Kidney glomerular epithelial cell (primary cell): Measurements from ENCODE around the gene NFATC4.

Experiments
- DNase-seq: peaks from one replicate; lab custom pipeline; 2025; lab: John Stamatoyannopoulos, UW

Gene NFATC4

DNA sequence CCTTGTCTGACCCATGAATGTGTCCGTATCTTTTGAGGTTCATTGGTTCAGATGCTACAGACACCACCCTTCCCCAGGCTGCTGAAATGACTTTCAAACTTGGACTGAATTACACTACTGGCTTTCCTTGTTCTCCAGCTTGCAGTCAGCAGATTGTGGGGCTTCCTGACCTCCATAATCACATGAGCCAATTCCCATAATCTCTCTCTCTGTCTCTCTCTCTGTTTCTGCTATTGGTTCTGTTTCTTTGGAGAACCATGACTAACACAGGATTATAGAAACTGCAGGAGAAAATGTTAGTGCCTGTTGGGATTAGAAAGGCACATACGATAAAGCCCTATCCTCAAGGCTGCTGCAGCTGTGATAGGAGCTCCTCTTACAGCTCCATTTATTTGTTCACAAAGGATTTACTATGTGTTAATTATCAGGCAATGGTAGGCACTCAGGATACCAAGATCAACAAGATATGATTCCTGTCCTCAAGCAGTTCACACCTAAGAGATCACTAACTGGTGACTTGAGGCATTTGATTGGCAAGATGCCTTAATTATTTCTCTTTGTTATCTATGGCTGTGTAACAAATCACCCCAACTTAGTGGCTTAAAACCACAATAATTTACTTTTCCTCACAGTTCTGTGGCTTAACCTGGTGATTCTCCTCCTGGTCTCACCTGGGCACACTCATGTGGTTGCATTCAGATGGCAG lies 20.6 kb downstream of the NFATC4 start:
- no peak for DNase-seq

DNA sequence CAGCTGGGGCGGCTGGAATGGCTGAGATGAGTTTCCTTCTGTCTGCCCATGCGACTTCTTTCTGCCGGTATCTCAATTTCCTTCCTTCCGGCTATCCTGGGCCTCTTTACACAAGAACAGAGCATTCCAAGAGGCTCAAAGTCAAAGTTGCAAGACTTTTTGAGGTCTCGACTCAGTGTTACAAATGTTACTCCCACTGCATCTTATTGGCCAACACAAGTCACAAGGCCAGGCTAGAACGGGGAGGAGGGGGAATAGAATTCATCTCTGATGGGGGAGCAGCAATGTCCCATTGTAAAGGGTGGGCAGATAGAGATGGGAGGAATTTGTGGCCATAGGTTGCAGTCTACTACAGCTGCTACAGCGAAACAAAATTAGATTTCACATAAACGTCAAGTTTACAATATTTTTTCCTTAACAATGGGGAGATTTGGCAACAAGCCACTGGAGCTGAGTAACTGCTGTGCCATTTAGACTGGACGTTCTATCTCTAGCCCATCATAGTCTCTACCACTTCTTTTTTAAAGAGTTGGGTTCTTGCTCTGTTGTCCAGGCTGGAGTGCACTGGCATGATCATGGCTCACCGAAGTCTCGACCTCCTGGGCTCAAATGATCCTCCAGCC lies 21.4 kb downstream of the NFATC4 start:
- DNase-seq, result no peak

DNA sequence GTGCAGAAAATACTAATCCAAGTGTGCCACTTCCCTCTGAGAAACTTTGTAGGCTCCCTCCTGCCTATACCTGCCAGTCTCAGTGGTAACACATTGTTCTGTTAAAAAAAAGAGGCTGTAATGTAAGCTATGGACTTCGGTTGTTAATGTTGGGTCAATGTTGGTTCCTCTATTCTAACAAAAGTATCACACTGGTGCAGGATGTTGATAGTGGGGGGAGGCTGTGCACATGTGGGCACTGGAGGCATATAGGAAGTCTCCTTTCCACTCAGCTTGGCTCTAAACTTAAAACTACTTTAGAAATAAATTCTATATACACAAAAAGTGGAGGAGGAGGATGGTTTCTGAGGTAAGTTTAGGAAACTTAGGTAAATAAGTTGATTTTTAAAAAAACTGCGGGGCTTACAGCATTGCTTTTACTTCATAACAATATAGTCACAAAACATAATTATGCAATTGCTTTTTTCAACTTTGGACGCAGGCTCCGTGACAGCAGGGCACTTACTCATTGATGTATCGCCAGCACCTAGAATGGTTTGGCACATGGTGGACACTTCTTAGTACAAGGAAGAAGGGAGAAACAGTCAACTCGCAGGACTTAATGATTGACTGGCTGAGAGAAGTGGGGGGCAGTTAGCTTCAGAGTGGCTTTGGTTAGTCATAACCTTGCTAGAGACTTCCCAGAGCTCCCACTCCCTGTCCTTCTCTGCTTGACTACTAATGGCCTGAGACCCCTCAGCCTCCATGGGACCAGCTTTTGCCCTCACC lies 22.9 kb downstream of the NFATC4 start:
- DNase-seq, result no peak

DNA sequence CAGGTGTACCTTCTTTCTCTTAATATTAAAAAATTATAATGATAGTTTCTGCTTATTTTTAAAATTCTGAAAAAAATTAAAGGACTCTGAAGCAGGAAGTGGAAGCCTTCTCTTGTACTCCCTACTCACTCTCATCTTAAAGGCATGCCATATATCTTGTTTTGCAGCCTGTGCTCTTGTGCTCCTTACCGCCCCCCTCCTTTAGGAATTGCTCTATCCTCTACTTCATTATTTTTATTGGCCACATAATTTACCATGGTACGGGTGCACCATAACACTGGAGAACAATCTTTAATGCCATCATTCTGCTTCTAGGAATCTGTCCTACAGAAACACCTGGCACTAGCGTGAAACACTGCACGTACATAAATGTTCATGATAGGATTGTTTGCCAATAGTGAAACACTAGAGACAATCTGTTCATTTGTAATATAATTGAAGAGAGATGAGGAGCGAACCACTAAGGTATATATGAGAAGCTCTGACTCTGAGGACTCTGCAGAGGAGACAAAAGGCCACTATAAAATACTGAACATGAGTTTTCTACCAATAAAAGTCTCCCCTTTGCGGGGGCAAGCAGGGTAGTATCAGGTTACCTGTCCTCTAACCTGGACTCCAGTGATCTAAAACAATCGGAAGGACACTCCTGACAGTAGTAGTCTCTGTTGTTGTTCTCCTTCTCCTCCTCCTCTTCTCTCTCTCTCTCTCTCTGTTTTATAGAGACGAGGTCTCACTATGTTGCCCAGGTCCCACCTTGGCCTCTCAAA lies 24.5 kb downstream of the NFATC4 start:
- peak; percentile 70 for DNase-seq

DNA sequence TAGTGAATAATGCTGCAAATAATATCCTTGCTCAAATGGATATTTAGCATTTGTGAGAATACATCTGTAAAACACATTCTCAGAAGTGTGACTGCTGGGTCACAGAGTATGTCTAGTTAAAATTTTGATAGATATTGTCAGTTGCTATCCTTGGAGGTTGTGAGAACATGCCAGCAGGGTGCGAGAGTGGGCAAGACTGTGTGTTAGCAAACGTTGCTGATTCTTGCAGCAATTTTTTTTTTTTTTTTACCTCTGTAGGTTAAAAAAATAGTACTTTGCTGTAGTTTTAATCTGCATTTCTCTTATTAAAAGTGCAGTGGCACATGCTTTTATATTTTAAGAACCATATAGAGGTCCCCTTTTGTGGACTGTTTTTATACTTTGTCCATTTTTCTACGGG lies 26.3 kb downstream of the NFATC4 start:
- DNase-seq, result no peak

DNA sequence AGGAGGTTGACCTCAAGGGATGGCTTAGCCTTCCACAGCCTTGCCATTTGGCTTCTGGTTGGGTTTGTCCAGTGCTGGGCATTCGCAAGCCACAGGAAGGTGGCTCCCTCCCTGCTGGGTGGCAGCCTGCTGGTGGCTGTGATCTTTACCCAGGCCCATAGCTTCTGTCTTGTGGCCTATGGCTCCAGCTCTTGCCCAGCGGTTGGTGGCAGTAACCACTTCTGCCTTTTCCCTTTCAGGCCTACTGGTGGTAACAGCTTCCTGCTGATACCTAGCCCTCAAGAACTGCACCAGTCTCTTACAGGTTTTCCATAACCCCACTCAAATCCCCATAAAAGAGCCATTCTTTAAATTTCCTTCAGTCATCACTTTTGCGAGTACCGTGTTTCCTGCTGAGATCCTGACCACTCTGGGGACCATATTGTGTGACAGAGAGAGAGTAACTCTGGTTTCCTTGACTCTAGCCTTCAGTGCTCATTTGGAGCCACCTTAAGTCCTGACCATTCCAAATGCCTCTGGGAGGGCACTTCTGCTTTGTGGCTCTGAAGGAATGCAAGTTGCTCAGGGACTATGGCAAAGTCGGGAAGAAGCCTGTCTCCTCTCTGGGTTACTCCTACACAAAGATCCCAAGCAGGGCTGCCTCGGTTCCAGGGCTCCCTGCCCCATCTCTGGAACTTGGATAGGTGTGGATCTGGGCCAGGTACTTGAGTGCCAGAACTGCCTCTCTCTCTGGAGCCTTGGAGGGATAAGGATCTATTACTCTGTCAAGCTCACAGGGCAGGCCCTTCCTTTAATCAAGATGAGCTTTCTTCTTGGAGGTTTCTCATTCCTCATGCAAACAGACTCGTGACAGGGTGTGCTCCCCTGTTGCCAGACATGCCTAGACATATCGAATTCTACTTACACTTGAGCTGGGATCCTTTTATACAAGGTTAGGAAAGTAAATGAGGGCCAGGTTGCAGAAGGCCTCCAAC lies 27.9 kb downstream of the NFATC4 start:
- DNase-seq, result no peak

DNA sequence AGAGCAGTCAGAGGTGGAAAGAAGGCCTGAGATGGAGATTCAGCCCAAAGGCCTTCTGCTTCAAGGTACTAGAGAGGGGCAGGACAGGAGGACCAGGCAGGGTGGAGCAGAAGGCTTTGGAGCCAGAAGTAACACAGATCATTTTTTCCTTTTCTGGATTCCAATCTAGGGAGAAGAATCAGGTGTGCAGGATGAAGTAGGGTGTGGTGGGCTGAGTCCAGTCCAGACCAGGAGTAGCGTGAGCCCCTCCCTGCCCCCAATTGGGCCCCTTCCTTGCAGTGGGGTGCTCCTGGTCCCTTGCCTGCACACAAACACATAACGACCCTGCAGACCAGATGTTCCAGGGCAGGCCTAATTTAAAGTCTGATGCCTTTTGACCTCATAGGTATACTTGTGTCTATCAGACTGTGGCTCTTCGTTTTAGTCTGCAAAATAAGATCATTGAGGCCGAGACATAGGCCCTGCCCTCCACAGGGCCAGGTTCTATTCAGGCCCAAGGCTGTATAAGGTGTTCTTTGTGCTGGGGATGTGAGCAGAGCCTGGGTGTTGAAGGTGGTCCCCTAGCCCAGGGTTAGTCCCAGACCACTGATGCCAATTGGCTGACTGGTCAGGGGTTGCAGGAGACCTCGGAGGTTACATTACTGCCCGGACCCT lies 29.8 kb downstream of the NFATC4 start:
- no peak for DNase-seq

DNA sequence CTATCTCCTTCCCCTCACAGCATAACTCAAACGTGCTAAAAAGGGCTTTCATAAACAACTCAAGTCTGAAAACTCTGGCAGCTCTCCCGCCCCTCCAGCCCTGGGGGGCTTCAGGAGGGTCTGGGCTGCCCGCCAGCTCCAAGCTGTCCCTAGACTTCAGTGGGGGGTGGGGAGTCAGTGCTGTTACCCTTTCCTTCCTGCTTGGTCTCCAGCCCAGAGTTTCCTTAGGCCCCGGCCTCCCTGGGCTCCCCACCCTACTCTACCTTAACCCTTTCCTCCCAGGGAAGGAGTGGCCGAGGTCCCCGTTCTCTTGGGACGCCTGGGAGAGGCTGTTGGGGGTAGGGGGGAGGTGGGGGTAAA lies 30.3 kb downstream of the NFATC4 start:
- no peak for DNase-seq

DNA sequence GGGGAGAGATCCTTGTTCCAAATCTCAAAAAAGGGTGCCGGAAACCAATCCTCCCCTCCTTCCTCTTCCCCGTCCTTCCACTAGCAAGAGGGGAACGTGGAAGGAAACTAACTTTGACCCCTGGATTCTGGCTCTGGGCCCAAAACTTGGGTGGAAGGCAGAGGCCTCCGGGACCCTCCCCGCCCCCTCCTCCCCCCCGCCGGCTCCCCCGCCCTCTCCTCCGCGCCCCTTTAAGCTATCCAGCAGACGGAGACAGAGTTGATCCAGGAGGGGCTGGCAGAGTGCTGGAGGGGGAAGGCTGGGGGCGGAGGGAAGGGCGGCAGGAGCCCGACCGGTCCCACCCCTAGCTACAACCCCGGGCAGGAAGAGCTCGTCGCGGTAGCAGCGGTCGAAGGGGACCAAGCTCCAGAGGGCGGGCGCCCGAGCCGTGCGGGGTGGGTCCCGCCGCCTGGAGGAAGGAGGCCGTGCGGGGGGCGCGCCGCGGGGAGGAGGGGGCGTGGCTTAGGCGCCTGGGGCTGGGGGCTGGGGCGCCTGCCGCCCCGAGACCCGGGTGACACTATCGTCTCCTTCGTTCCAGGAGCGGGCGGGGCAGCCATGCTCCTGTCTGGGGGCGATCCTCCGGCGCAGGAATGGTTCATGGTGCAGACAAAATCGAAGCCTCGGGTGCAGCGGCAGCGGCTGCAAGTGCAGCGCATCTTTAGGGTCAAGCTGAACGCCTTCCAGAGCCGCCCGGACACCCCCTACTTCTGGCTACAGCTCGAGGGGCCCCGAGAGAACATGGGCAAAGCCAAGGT lies 30.9 kb downstream of the NFATC4 start, which contains the start of gene NYNRIN:
Gene NYNRIN (plus strand): TSS at position 351 of the 794 bp plus-strand sequence. CDS start 244 bp downstream, at position 595.
- no peak for DNase-seq

DNA sequence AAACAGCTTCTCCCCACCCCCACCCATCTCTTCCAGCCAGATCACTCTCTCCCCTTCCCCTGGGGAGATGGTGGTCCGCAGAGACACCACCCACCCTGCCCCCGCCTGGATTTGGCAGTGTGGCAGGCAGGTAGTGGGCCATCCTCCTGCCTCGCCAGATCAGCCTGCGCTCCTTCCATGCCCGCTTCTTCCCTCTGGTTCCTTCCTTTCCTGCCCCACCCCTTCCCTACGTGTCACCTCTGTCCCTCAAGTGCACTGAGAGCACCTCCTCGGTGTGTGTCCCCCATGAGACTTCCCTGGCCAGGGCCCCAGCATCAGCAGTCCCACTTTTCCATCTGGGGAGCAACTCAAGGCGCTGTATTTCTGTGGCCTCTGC lies 31.5 kb downstream of the NFATC4 start:
- no peak for DNase-seq

DNA sequence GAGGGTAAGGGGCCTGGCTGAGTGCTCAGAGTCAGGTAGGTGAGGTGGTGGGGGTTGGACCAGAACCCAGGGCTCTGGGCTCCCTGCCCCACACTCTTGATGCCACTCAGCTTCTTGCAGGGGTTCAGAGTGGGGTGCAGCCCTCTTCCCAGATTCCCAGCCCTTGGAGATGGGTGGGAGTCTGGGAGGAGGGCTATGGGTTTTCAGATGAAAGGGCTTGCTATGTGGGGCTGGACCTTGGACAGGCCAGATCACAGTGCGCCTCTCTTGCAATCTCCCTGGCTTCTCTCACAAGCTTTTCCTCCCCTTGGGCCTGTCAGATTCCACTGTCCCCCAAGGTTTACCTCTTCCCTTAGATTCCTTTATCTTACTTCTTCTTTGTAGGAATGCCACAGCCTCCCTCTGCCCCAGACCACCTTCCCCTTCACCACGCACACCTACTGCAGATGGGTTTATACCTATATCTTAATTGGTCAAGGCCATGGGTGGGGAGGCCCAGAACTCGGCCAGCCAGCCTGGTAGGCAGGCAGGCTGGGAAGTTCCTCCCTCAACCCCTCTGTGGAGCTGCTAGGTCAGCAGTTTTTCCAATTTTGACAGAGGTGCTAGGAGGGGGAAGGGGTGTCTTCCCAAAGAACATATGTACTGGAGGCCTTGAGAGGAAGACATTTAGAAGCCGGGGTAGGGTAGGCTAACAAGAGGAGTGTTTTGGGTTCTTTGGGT lies 32.2 kb downstream of the NFATC4 start:
- DNase-seq, result no peak

DNA sequence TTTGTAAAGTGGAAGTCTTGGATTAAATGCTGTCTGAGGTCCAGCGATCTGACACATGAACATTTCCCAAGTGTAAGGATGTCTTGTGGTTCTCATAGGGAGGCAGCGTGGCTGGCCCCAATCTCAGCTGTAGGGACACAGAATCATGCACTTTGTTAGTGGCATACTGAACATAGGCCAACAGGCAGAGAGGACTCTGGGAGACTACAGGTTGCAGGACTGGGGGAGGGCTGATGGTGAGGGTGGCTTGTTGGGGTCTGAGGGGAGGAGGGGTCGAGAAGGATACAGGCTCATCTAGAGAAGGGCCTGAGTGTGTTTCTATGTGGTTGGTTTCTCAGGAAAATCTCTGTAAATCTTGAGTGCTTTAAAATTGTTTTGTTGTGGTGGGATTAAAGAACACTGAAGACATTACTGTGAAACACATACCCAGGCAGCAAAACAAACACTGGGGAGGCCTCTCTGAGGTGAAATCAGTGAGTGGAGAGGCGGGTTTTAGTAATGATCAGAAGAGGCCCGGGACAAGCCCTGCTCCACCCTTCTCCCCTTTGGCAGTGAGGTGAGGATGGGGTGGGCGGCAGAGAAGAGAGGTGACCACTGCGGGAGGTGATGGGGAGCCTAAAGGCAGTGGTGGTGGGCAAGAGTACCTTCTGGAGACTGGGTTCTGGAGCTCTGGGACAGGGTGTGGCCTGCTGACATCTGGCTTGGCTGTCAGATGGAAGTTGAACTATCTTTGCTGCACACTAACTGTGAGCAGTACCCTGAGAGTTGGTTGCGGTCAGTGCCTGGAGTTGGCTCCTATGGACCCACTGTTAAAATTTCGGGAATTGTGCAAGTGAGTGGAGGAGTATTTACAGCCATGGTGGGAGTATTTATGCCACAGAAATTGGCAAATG lies 34.1 kb downstream of the NFATC4 start:
- DNase-seq, result no peak

DNA sequence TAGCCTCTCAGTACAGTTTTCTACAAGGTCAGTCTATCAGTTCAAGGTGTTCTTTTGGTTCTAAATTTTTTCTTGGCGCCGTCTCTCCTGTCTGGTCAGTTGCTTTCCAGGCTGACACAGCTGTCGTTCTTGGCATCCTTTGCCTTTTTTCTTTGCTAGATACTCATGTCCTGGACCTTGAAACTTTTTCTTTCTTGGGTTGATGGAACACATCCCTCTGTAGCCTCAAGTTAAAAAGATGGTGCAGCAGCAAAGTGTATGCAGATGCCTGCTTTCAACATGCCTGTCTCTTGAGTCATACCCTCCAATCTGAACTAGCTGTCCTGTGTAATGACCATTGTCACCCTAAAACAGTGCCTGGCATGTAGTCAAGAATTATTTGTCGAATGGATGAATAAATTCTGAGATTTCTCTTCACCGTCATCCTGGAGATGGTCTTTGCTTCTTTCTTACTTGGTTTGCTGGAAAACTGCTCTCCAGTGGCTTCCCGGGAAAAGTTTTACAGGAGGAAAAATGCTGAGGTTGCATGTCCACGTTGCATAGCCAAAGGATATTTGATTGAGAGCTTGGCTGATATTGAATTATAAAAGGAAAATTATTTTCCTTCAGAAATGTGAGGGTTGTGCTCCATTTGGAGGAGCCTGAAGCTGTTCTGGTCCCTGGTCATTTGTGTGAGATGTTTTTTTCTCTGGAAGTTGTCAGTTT lies 35.5 kb downstream of the NFATC4 start:
- no peak for DNase-seq

DNA sequence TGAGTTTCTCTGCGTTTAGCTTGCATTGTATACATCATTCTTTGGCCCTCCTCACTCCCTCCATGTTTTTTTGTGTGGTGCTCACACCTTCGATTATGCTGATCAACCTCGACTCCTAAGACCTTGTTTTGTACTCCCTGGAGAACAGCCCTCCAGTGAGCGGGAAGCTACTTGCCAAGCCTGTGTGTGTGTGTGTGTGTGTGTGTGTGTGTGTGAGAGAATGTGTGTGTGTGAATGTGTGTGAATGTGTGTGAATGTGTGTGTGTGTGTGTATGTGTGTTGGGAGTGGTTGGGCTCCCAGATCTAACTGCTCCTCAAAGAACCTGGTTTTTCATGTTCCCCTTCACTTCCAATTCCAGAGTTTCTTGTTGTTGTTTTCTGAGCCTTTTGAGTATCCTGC lies 36.8 kb downstream of the NFATC4 start:
- DNase-seq, result no peak

DNA sequence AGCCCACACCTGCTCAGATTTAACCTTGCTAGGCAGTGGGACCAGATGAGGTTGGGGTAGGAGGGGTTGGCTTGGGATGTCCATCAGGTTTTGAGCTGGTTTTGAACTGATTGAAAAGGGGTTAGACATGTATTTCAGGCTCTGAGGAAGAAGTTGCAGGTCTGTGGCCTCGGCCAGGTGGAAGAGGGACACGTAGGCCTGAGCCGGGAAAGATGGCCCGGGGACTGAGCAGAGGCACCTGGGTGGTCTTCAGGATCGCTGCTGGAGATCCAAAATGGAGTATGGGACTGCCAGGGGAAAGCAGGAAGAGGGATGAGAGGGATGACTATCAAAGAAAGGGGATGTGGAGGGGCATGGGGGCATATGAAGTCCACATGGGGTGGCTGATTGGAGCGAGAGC lies 38.4 kb downstream of the NFATC4 start:
- no peak for DNase-seq

DNA sequence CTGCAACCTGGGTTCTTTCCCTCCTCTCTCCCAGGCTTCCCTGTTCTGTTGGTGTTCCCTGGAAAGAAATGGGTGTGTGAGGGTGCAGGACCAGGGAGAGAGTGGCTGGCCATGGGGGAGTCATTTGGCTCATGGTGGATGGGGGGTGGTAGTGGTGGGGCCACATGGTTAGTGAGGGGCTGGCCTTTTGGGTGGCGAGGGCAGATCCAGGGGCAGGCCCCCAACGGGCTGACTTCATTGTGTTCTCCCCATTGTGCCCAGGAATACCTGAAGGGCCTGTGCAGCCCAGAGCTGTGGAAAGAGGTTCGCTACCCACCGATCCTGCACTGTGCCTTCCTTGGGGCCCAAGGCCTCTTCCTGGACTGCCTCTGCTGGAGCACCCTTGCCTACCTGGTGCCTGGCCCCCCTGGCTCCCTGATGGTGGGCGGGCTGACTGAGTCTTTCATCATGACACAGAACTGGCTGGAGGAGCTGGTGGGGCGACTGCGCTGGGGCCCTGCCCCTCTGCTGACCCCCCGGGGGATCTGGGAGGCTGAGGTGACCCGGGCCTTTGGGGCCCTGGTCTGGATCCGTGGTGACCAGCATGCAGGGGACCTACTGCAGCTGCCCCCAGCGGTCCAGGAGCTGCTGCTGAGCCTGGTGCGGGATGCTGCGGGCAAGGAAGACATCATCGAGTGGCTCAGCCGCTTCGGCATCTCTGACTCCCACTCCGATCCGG lies 39.8 kb downstream of the NFATC4 start:
- DNase-seq, result no peak

DNA sequence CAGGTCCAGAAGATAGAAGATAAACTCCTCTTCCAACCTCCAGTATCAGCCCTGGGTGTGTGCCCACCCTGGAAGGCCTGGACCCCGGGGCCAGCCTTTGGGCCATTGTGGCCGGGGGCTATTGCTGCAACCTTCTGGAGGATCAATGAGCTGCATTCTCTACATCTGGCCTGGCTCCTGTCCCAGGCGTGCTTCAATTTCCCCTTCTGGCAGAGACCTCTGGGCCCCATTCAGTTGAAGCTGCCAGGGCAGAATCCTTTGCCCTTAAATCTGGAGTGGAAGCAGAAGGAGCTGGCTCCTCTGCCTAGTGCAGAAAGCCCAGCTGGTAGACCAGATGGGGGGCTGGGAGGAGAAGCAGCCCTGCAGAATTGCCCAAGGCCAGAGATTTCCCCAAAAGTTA lies 40.8 kb downstream of the NFATC4 start:
- DNase-seq, result no peak
